Measurements from ENCODE around the gene SAMD9L. TPM values are rescaled to one million over a fixed set of nuclear protein-coding genes. Genes with fewer than 3 reads are reported as not detected.
"Not testable (repeated sequence)": the region's sequence is repeated elsewhere in the genome, so short reads cannot be mapped to it uniquely, and the experiment has no call there.

Gene SAMD9L
- polyA plus RNA-seq, 5 donors: 10.4 to 19.8 (median 18.3) TPM

- peak in 1 of 2 donors; percentile 0 for DNase-seq
These were observed 1.6 kb downstream of the SAMD9L start for GRCh38 chr7:93146472-93147141.

- DNase-seq: peak in 1 of 2 donors; percentile 1
These were observed 2.1 kb downstream of the SAMD9L start for GRCh38 chr7:93146036-93146435.

GRCh38 chr7:93145354-93145753 is 2.8 kb downstream of the SAMD9L start:
- peak; percentile 30 to 49 for DNase-seq

GRCh38 chr7:93142127-93142526 is 6.1 kb downstream of the SAMD9L start:
- no peak for DNase-seq

- DNase-seq: no peak
These were observed 7.5 kb downstream of the SAMD9L start for GRCh38 chr7:93140582-93141191.

GRCh38 chr7:93138576-93138975 is 9.6 kb downstream of the SAMD9L start:
- no peak for DNase-seq

- DNase-seq: no peak
These were observed 15.2 kb downstream of the SAMD9L start for GRCh38 chr7:93133005-93133404.

- no peak for DNase-seq
These were observed 16.0 kb downstream of the SAMD9L start for GRCh38 chr7:93132216-93132615.

GRCh38 chr7:93126954-93127353 is 21.2 kb downstream of the SAMD9L start:
- DNase-seq: not testable (repeated sequence)

- DNase-seq: not testable (repeated sequence)
These were observed 24.7 kb downstream of the SAMD9L start for GRCh38 chr7:93123532-93123931.

GRCh38 chr7:93120592-93121549 is 27.3 kb downstream of the SAMD9L start:
- no peak for DNase-seq

GRCh38 chr7:93119191-93119905 is 28.8 kb downstream of the SAMD9L start:
- DNase-seq: no peak

GRCh38 chr7:93117852-93118530 is 30.2 kb downstream of the SAMD9L start, which contains the start of gene SAMD9:
SAMD9 (minus strand) TSS chr7:93117979; CDS start chr7:93106097, 11,882 bp downstream.
- peak; percentile 71 to 81 for DNase-seq

- no peak for DNase-seq
These were observed 30.9 kb downstream of the SAMD9L start for GRCh38 chr7:93117327-93117726.

- DNase-seq: no peak
These were observed 32.4 kb downstream of the SAMD9L start for GRCh38 chr7:93115796-93116195.

- DNase-seq: no peak
These were observed 40.2 kb downstream of the SAMD9L start for GRCh38 chr7:93108003-93108402.

GRCh38 chr7:93097388-93097787 is 50.8 kb downstream of the SAMD9L start:
- DNase-seq: no peak

- DNase-seq: no peak
These were observed 55.3 kb downstream of the SAMD9L start for GRCh38 chr7:93092757-93093370.
